Umbilical cord (tissue), 2 donors: ENCODE results near the gene MALAT1. TPM values are rescaled to one million over a fixed set of nuclear protein-coding genes. Genes with fewer than 3 reads are reported as not detected.

Source experiments
- DNase-seq: peaks from one replicate; pipeline ENCODE4 v3.0.0-alpha.2; 2015; ENCODE audit warnings: low spot score
- total RNA-seq: library from RNA; depleted of rRNA; stranded (reverse); fragments of >200 nt; gene quantifications from one replicate; pipeline ENCODE4 v1.2.3, GENCODE V29; 2014; ENCODE audit warnings: low replicate concordance; ENCODE audit not compliant: insufficient read depth

MALAT1 gene
- total RNA-seq, 1 donor from 2014 or later = 14,533 TPM

DNA sequence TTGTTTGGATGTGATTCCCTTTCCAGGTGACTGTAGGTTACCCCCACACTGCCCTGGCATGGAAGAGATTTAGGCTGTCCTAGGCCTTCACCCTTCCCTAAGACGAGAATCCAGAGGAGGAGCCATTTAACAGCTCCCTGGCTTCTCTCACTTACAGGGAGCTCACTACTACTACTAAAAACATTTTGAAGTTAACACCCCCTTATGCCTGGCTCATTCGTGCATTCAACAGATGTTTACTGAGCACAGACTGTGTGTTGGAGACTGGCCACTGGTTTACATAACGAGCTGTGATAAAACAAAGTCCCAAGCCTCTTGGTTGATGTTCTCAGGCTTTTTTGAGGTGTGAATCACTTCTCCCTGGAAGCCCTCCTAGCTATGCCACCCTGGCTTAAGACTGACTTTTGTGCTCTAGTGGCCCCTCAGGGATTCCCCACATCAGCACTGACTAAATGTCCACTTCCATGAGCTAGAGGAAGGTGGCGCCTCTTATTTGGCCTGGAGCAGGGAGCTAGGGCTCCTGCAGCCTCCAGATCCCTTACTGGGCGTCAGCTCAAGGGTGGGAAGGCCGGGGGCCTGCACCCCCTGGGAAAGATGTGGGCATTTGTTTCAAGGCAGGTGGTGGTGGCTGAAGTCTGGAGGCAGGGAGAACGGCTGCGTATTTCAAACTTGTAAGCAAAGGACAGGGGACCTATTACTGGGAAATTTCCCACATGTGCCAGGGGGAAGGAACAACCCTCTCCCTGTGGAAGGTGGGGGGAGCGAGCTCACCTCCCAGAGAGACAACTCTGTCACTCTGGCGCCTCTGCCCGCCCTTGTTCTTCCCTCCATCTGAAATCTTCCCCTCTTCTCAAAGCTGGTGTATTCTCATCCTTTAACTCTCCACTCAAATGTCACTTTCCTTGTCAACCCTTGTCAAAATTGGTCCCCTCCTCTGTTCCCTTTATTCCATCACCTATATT is 19.4 kb upstream of the MALAT1 start:
- DNase-seq = peak; percentile 84

DNA sequence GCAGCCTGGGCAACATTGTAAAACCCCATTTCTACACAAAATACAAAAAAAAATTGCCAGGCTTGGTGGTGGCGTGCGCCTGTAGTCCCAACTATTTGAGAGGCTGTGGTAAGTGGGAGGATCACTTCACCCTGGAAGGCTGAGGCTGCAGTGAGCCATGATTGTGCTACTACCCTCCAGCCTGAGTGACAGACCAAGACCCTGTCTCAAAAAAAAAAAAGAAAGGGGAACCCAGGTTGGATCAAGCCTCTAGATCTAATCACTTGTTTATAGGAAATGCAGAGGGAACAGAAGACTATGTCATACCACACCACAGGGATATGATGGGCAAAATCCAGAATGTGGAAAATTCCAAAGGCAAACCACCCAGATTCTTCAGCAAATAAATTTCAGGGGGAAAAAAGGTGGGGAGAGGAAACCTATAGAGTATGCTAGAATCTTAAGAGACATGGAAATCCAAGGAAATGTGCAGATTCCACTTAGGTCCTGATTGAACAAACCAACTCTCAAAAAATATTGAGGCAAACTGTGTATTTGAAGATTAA is 16.5 kb upstream of the MALAT1 start:
- no peak for DNase-seq

GRCh38 chr11:65485920-65486219 is 13.0 kb upstream of the MALAT1 start:
- peak; percentile 60 for DNase-seq

DNA sequence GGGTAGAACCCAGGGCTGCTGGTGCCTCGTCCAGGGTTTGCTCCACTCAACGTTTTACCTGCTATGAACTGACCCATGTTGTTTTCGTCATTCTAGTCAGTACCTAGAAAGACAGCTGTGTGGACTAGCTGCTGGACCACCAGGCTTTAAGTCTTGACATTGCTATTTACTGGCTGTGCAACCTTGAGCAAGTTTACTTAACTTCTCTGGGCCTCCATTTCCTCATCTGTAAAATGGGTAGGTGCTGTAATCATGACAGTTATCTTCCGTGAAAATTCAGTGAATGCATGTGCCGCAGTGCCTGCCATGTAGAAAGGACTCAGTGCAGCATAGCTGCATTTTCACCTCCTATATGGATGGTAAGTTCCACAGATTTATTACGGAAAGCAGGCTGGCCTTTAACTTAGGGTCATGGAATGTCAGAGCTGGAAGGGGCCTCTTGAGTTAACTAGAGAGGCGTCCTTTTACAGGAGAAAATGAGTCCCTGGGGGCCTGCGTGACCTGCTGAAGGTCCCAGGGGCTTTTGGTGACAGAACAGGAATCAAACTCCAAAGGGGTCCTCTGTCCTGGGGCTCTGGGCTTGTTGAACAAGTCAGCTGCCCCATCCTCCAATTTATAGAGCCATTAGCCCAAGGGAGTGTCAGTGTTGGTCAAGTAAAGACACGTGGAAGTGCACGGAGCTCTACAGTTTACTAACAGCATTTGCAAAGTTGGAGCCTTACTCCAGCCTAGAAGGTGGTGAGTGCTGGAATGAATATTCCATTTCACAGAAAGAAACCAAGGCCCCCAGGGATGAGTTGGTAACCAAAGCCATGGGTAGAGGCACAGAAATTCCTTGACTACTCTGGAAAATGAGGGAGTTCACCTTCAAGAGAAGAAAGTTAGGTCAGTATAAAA is 12.0 kb upstream of the MALAT1 start:
- DNase-seq = peak; percentile 1

GRCh38 chr11:65487467-65488272 is 11.2 kb upstream of the MALAT1 start:
- DNase-seq = peak; percentile 100

- peak; percentile 64 for DNase-seq
Observed at GRCh38 chr11:65488273-65489034, 10.4 kb upstream of the MALAT1 start.

- DNase-seq = peak; percentile 86
Observed at GRCh38 chr11:65489035-65489705, 9.7 kb upstream of the MALAT1 start.

DNA sequence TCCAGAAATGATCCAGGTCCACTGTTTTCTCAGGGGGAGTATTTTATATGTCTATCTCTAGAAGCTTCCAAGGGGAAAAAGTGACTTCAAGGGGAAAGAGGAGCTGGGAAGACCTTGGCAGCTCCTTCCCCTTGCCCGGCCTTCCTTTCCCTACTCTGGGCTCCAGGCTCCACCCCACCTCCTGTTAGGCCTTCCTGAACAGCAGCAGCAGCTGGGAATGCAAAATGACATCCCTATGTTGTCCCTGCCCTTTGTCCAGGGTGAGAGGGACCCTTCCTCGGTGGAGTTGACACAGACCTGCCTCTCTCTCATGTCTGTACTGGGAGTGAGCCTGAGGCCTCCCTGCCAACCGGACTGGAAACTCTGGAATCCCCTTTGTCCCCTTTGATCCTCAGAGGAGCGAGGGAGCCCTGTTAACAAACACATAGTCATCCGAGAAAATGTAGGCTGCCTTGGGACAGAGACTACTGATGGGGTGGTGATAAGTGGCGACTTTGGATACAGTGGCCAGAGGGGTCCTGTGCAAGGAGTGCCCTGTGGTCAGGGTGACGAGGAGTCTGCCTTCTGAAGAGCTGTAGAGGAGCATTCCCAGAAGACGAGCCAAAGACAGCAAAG is 9.0 kb upstream of the MALAT1 start:
- DNase-seq = peak; percentile 75

DNA sequence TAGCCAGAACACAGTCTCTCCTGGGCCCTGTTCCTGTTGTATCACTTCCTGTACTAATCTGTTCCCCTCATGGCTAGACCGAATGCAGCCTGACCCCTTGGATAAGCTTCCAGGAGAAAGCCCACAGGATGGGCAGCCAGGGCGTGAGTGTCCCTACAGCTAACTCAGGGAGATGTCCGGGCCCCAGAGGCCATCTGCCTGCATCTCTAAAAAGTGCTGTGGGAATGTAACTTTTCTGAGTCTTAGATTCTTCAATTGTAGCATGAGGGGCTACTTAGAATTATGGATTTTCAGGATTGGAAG is 7.7 kb upstream of the MALAT1 start:
- DNase-seq = no peak

DNA sequence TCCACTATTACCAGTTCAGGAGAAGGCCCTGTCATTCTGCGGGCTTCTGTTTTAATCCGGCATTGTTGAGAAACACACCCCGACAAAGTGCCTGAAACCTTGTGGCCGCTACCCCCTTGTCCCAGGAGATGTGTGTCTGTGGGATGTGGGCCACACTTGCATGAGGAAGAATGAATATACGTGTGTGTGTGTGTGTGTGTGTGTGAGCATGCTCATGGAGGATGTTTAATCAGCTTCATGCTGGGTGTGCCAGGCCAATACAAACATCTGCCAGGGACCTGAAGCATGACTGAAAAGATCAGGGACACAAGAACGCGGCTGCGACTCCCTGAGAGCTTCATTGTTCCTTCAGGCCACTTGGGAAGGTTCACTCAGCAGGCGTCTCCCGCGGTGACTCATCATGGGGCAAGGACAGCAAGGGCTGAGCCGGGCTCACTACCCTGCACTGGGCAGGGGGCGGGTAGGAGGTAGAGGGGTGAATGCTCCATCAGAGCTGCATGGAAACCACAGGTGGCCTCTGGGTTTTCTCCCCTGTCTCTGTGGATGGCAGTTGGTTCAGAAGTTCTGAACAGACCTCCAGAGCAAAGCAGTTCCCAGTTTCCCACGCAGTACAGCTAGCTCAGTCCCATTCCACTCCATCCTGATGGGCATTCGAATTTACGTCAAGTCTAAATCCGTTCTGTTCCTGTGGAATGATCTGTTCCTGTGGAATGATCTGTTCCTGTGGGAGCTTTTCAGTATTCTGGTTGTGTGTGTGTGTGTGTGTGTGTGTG is 7.0 kb upstream of the MALAT1 start:
- peak; percentile 83 for DNase-seq

DNA sequence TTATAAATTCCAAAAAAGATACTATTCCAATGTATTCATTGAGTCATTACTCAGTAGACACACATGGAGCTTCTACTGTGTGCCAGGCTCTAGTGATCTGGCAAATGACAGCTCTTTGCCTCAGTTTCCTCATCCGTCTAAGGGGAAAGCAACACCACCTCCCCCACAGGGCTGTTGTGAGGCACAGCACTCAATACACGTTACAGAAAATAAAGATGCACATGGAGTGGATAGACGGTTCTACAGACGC is 6.5 kb upstream of the MALAT1 start:
- no peak for DNase-seq

DNA sequence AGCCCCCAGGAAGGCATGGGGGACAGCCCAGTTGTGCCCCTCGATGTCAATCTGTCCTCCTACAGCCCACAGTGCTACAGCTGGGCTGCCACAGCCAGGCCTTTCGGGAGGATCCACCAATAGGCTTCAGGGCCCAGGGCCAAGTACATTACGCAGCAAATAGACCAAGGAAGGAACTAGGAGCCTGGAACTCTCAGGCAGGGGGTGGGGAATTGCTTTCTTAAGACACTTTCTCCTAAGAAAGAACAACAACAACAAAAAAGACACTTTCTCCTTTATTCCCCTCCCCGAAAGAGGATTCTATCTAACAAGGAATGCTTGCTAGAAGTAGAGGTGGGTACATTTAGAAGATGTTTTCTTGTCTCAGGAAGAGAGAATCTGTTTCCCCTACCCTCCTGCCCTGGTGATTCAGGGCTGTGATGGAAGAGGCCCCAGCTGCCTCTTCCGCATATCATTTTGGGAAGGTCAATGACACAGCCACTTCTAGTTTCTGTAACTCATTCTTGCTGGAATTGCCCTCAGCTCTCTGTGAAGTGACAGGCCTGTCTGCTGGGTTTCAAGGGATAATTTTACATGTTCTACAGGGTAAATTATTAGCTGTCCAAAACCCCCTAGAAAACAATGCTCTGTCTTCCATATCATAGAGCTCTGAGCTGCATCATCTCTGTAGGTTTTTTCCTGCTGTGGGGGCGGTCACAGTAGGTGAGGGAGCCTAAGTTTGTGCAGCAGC is 6.0 kb upstream of the MALAT1 start:
- DNase-seq = peak; percentile 96

- peak; percentile 96 for DNase-seq
Observed at GRCh38 chr11:65493367-65494176, 5.3 kb upstream of the MALAT1 start.

GRCh38 chr11:65496304-65497140 is 2.3 kb upstream of the MALAT1 start:
- DNase-seq = peak; percentile 70

DNA sequence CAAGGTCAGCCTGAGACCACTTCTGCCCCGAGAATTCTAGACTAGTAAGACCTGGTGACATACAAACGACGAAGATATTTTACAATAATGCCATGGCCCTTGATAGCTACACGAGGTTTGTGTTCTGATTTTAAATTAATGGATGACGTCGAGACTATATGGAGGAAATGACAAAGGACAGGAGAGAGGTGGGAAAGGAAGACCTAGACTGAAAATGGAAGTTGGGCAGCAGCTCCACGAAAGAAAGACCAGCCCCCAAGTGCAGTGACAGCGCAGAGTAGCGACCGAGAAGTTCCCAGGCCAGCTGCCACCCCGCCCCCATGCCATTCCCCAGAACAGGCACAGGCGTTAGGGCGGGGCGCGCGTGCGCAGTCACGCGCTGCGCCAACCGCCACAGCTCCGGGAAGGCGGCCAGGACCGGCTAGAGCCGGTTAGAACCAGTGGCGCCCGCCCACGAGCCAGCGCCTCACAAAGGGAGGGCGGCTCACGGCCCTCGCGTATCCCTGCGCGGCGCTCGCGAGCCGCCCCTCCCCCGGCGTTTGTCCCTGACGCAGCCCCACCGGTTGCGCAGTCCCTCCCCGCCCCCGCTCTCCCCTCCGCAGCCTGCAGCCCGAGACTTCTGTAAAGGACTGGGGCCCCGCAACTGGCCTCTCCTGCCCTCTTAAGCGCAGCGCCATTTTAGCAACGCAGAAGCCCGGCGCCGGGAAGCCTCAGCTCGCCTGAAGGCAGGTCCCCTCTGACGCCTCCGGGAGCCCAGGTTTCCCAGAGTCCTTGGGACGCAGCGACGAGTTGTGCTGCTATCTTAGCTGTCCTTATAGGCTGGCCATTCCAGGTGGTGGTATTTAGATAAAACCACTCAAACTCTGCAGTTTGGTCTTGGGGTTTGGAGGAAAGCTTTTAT is 1.5 kb upstream of the MALAT1 start:
- peak; percentile 99 for DNase-seq
